GM23338 (cell line): Measurements from ENCODE around the gene FBLN2. TPM values are rescaled to one million over a fixed set of nuclear protein-coding genes. Genes with fewer than 3 reads are reported as not detected.

Experiments
- ATAC-seq: fragments of 200-7000 bp; cut with Tn5 transposase; 3 replicates; pipeline ENCODE4 v1.9.1; 2020
- DNase-seq: peaks from one replicate; pipeline ENCODE4 v3.0.0-alpha.2; 2015; ENCODE audit warnings: low spot score
- H2AFZ ChIP-seq: fragments of 200-600 bp; sonication (generic); 2 replicates; pipeline ENCODE4 v1.8.0; 2016; ENCODE audit warnings: antibody characterized with exemption, mild to moderate bottlenecking, moderate library complexity
- H3F3A ChIP-seq: fragments of 200-600 bp; sonication (generic); replicated peaks from 2 replicates; pipeline ENCODE4 v1.8.0; 2017; ENCODE audit warnings: antibody characterized with exemption, mixed run types, low read depth
- H3K27ac ChIP-seq: fragments of 200-600 bp; sonication (generic); 2 replicates; pipeline ENCODE4 v1.6.1; 2016; ENCODE audit warnings: low read depth
- H3K27me3 ChIP-seq: fragments of 200-600 bp; sonication (generic); 2 replicates; pipeline ENCODE4 v1.8.0; 2016; ENCODE audit warnings: mild to moderate bottlenecking, mixed run types, moderate library complexity; ENCODE audit not compliant: insufficient read depth
- H3K36me3 ChIP-seq: fragments of 200-600 bp; sonication (generic); 2 replicates; pipeline ENCODE4 v1.8.0; 2016; ENCODE audit warnings: mild to moderate bottlenecking; ENCODE audit not compliant: insufficient read depth
- H3K4me1 ChIP-seq: fragments of 200-600 bp; sonication (generic); 2 replicates; pipeline ENCODE4 v1.8.0; 2016; ENCODE audit warnings: mild to moderate bottlenecking, moderate library complexity; ENCODE audit not compliant: insufficient read depth
- H3K4me2 ChIP-seq: fragments of 200-600 bp; sonication (generic); 2 replicates; pipeline ENCODE4 v1.7.1; 2017; ENCODE audit warnings: mixed run types
- H3K4me3 ChIP-seq: fragments of 200-600 bp; sonication (generic); 2 replicates; pipeline ENCODE4 v1.6.1; 2016; ENCODE audit warnings: mixed run types
- H3K79me2 ChIP-seq: fragments of 200-600 bp; sonication (generic); replicated peaks from 2 replicates; pipeline ENCODE4 v1.8.0; 2017; ENCODE audit warnings: mild to moderate bottlenecking; ENCODE audit not compliant: insufficient read depth
- H3K9me2 ChIP-seq: fragments of 200-600 bp; sonication (generic); 2 replicates; pipeline ENCODE4 v1.8.0; 2017; ENCODE audit not compliant: insufficient read depth
- H4K20me1 ChIP-seq: fragments of 200-600 bp; sonication (generic); replicated peaks from 2 replicates; pipeline ENCODE4 v1.8.0; 2017; ENCODE audit warnings: mild to moderate bottlenecking; ENCODE audit not compliant: insufficient read depth
- H3K27ac Mint-ChIP-seq: 2 replicates; pipeline ENCODE4 v1.8.0; 2020; ENCODE audit warnings: inconsistent platforms, mild to moderate bottlenecking, moderate library complexity, mixed read lengths
- H3K27me3 Mint-ChIP-seq: 3 replicates; pipeline ENCODE4 v1.8.0; 2022; ENCODE audit warnings: low read depth, mild to moderate bottlenecking, moderate library complexity, mixed read lengths, inconsistent platforms; ENCODE audit not compliant: insufficient read depth, poor library complexity
- H3K36me3 Mint-ChIP-seq: 3 replicates; pipeline ENCODE4 v1.8.0; 2021; ENCODE audit warnings: low read depth, mild to moderate bottlenecking, inconsistent platforms, moderate library complexity, mixed read lengths
- H3K4me1 Mint-ChIP-seq: 3 replicates; pipeline ENCODE4 v1.8.0; 2020; ENCODE audit warnings: mild to moderate bottlenecking, inconsistent platforms, mixed read lengths
- H3K4me3 Mint-ChIP-seq: 3 replicates; pipeline ENCODE4 v1.8.0; 2021; ENCODE audit warnings: moderate library complexity, mild to moderate bottlenecking, inconsistent platforms, mixed read lengths
- H3K9me3 Mint-ChIP-seq: 3 replicates; pipeline ENCODE4 v1.8.0; 2020; ENCODE audit warnings: moderate library complexity, mild to moderate bottlenecking, inconsistent platforms, mixed read lengths
- CREB1 ChIP-seq: fragments of 250-450 bp; sonication (Bioruptor Pico); IDR thresholded peaks from 2 replicates; pipeline ENCODE4 v1.5.0; 2020; ENCODE audit warnings: low read depth, mild to moderate bottlenecking, moderate library complexity
- ETS1 ChIP-seq: IDR thresholded peaks from 2 replicates; pipeline ENCODE4 v1.6.1; 2016; ENCODE audit warnings: antibody characterized with exemption
- EZH2 ChIP-seq: fragments of 200-600 bp; sonication (generic); IDR thresholded peaks from one replicate; pipeline ENCODE4 v1.8.0; 2017; ENCODE audit warnings: antibody characterized with exemption, mild to moderate bottlenecking, low read depth; ENCODE audit not compliant: unreplicated experiment
- NANOG ChIP-seq: IDR thresholded peaks from 2 replicates; pipeline ENCODE4 v1.6.1; 2016; ENCODE audit warnings: antibody characterized with exemption, borderline replicate concordance
- REST ChIP-seq: IDR thresholded peaks from one replicate; pipeline ENCODE4 v1.6.1; 2018; ENCODE audit warnings: antibody characterized with exemption; ENCODE audit not compliant: unreplicated experiment
- STAT1 ChIP-seq: IDR thresholded peaks from one replicate; pipeline ENCODE4 v1.6.1; 2016; ENCODE audit warnings: antibody characterized with exemption; ENCODE audit not compliant: unreplicated experiment
- ZNF462 ChIP-seq: fragments of 250-450 bp; sonication (Bioruptor Pico); IDR thresholded peaks from 2 replicates; pipeline ENCODE4 v1.5.0; 2020; ENCODE audit warnings: mild to moderate bottlenecking, moderate library complexity
- polyA plus RNA-seq: library from polyadenylated mRNA; unstranded; fragments of >200 nt; fragmentation: Nextera tagmentation; extraction: Ambion mirVana; gene quantifications from 2 replicates; pipeline ENCODE4 v1.2.1, GENCODE V29; 2016
- total RNA-seq: library from RNA; depleted of rRNA; stranded (reverse); fragments of >200 nt; shearing (Covaris generic); gene quantifications from 2 replicates; pipeline ENCODE4 v1.2.3, GENCODE V29; 2014

FBLN2 gene
- total and polyA plus RNA-seq, 2 experiments from 2014 or later = 18.8 to 26.8 TPM

- Histone ChIP-seq H3K27me3 (no peaks in the 10 kb centered on the region), H3K36me3 (no peaks in the 10 kb centered on the region), H3K4me3 (no peak overlapping the region), H3F3A (no peaks in the 10 kb centered on the region), H3K79me2 (no peaks in the 10 kb centered on the region), H3K4me1 (peaks cover 11% of the 10 kb centered on the region; the same call in 1 of the 2 replicates), H3K4me2 (no peak overlapping the region), H2AFZ (peak overlapping the region; percentile 96), H4K20me1 (no peaks in the 10 kb centered on the region), H3K27ac (no peak overlapping the region), H3K9me2 (no peaks in the 10 kb centered on the region)
- Mint-ChIP-seq H3K27ac (peak overlapping the region; percentile 86; the same call in 1 of the 2 replicates), H3K4me3 (no peak overlapping the region), H3K4me1 (peaks cover 30% of the 10 kb centered on the region), H3K36me3 (peaks cover 3% of the 10 kb centered on the region), H3K9me3 (peaks cover 12% of the 10 kb centered on the region; the same call in 2 of the 3 replicates), H3K27me3 (peaks cover 13% of the 10 kb centered on the region)
- no peak for TF ChIP-seq ZNF462 (CRISPR knock-in tag)
- TF ChIP-seq REST = no peak
- TF ChIP-seq EZH2 = no peak
- no peak for TF ChIP-seq NANOG
- no peak for TF ChIP-seq CREB1 (CRISPR knock-in tag)
- no peak for TF ChIP-seq ETS1
- TF ChIP-seq STAT1 = no peak
- ATAC-seq (no peak), DNase-seq (no peak)
These were observed 22.3 kb upstream of the FBLN2 start for GRCh38 chr3:13526626-13526949.
